Natural killer cell (primary cell): Measurements from ENCODE around the gene HOXC6. TPM values are rescaled to one million over a fixed set of nuclear protein-coding genes. Genes with fewer than 3 reads are reported as not detected.

Source experiments
- ATAC-seq, 3 donors: fragments of 150-1000 bp in 2 of 3; fragments of 200-7000 bp in 1 of 3; cut with Tn5 transposase; 1 replicate in 1 of 3; 2 replicates in 2 of 3; pipeline ENCODE4 v1.10.0; 2021; ENCODE audit warnings: mild to moderate bottlenecking in 2 of 3, moderate library complexity in 2 of 3
- DNase-seq, 2 donors: peaks; one replicate each; pipeline versions ENCODE4 v3.0.0 to v3.0.0-alpha.2; 2013 to 2021; ENCODE audit warnings: mixed read lengths in 1 of 2
- H3K27ac ChIP-seq: one replicate; pipeline ENCODE4 v1.5.1; 2013; ENCODE audit warnings: mild to moderate bottlenecking, low read length
- H3K27me3 ChIP-seq: one replicate; pipeline ENCODE4 v1.6.1; 2013; ENCODE audit warnings: low read length; ENCODE audit not compliant: control insufficient read depth, insufficient read depth
- H3K36me3 ChIP-seq: one replicate; pipeline ENCODE4 v1.6.1; 2013; ENCODE audit warnings: low read length; ENCODE audit not compliant: control insufficient read depth, insufficient read depth
- H3K4me1 ChIP-seq: one replicate; pipeline ENCODE4 v1.6.1; 2013; ENCODE audit warnings: low read length; ENCODE audit not compliant: control insufficient read depth, insufficient read depth
- H3K4me3 ChIP-seq: one replicate; pipeline ENCODE4 v1.5.1; 2013; ENCODE audit warnings: low read length
- H3K9me3 ChIP-seq: one replicate; pipeline ENCODE4 v1.6.1; 2013; ENCODE audit warnings: low read length; ENCODE audit not compliant: control insufficient read depth, insufficient read depth
- H3K27ac Mint-ChIP-seq, 2 donors: one replicate each; pipeline ENCODE4 v1.8.0; 2022; ENCODE audit warnings: mild to moderate bottlenecking in 2 of 2, mixed read lengths in 2 of 2, moderate library complexity in 1 of 2
- H3K27me3 Mint-ChIP-seq, 2 donors: one replicate each; pipeline ENCODE4 v1.8.0; 2022; ENCODE audit warnings: low read depth in 2 of 2, mixed read lengths in 2 of 2
- H3K36me3 Mint-ChIP-seq: one replicate; pipeline ENCODE4 v1.8.0; 2022; ENCODE audit warnings: mixed read lengths
- H3K4me1 Mint-ChIP-seq, 2 donors: one replicate each; pipeline ENCODE4 v1.8.0; 2022; ENCODE audit warnings: mixed read lengths in 2 of 2
- H3K4me3 Mint-ChIP-seq: one replicate; pipeline ENCODE4 v1.8.0; 2022; ENCODE audit warnings: mild to moderate bottlenecking, moderate library complexity, mixed read lengths
- H3K9me3 Mint-ChIP-seq, 2 donors: one replicate each; pipeline ENCODE4 v1.8.0; 2022; ENCODE audit warnings: mixed read lengths in 2 of 2
- CTCF ChIP-seq: fragments of 200-600 bp; IDR thresholded peaks from one replicate; pipeline ENCODE4 v1.8.0; 2022; ENCODE audit warnings: antibody characterized with exemption
- WGBS: methylation state at CpG from one replicate; pipeline ENCODE4 v1.1.7; 2013; ENCODE audit warnings: missing lambda C conversion rate; ENCODE audit not compliant: insufficient coverage; 5-methylcytosine and 5-hydroxymethylcytosine counted together
- intact Hi-C: fragments of 100-400 bp; cut with micrococcal nuclease; formaldehyde crosslinking; loops from one replicate; pipeline ENCODE4 v1.14.2; 2022
- total RNA-seq, 4 donors: library from RNA; stranded (reverse); fragments of 120-200 nt in 1 of 4; gene quantifications; one replicate each; pipeline versions ENCODE4 v1.2.3 to v1.2.4, GENCODE V29; 2013 to 2022

Gene HOXC6
- total RNA-seq, 3 donors from 2014 or later (not counting 1 experiment from before 2014, with no cell fraction given), result not detected

DNA sequence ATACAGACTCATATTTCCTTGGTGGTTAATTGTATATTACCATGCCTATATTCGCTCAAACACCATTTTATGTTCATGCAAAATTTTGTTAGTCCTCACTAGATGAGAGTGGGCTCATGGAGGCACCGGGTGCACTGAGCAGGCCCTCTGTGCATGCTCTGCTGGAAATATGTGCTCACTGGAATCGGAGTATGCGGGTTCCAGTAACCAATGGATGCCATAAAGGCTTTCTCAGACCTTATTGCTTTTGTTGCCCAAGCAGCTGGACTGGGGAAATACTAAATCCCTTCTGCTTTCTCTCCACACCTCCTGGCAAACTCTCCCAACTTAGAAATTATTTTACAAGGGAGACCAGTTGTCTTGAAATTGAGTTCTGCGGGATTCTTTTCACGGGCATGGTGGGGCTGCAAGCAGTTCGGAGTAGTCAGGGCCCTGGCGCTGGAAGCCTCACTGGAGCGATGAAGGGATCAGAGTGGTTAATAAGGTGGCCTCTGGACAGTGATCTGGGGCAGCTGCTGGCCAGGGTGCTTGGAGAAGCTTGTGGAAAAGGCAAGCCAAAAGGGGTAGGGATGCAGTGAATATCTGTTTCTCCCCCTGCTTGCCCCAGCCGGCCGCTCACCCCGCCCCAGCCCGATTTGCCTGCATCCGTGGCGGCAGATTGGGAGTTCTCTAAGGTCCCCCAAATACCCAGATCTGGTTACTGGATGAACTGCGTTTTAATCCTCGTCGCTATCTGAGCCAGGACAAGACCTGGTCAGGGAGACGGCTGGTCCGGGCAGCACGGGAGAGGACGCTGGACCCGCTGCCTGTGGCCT is 7.4 kb upstream of the HOXC6 start:
- Histone ChIP-seq H3K27ac (no peak overlapping the region), H3K36me3 (no peaks in the 10 kb centered on the region), H3K4me1 (peaks cover 26% of the 10 kb centered on the region), H3K27me3 (peaks cover 48% of the 10 kb centered on the region), H3K4me3 (no peak overlapping the region), H3K9me3 (no peaks in the 10 kb centered on the region)
- Mint-ChIP-seq H3K36me3 (no peaks in the 10 kb centered on the region), H3K27me3 (peaks cover 46 to 53% of the 10 kb centered on the region in 2 donors), H3K4me3 (no peak overlapping the region), H3K4me1 (peaks cover 14 to 23% of the 10 kb centered on the region in 2 donors), H3K9me3 (no peaks in the 10 kb centered on the region), H3K27ac (no peak overlapping the region)
- intact Hi-C loops, result no loop called here
- TF ChIP-seq CTCF, result no peak
- 71% methylated on average over 23 of the region's 23 CpGs for WGBS
- ATAC-seq, result no peak
- DNase-seq, result no peak

- intact Hi-C loops, result no loop called here
- Mint-ChIP-seq H3K4me3 (no peak overlapping the region), H3K9me3 (no peaks in the 10 kb centered on the region), H3K4me1 (peaks cover 14 to 23% of the 10 kb centered on the region in 2 donors), H3K27ac (no peak overlapping the region), H3K36me3 (no peaks in the 10 kb centered on the region), H3K27me3 (peaks cover 53 to 55% of the 10 kb centered on the region in 2 donors)
- Histone ChIP-seq H3K27me3 (peaks cover 48% of the 10 kb centered on the region), H3K9me3 (no peaks in the 10 kb centered on the region), H3K4me1 (peaks cover 26% of the 10 kb centered on the region), H3K27ac (no peak overlapping the region), H3K36me3 (no peaks in the 10 kb centered on the region), H3K4me3 (no peak overlapping the region)
- DNase-seq (no peak), ATAC-seq (no peak)
- 51% methylated on average over 12 of the region's 16 CpGs for WGBS
- no peak for TF ChIP-seq CTCF
These were observed 6.7 kb upstream of the HOXC6 start for GRCh38 chr12:54021432-54022013.

DNA sequence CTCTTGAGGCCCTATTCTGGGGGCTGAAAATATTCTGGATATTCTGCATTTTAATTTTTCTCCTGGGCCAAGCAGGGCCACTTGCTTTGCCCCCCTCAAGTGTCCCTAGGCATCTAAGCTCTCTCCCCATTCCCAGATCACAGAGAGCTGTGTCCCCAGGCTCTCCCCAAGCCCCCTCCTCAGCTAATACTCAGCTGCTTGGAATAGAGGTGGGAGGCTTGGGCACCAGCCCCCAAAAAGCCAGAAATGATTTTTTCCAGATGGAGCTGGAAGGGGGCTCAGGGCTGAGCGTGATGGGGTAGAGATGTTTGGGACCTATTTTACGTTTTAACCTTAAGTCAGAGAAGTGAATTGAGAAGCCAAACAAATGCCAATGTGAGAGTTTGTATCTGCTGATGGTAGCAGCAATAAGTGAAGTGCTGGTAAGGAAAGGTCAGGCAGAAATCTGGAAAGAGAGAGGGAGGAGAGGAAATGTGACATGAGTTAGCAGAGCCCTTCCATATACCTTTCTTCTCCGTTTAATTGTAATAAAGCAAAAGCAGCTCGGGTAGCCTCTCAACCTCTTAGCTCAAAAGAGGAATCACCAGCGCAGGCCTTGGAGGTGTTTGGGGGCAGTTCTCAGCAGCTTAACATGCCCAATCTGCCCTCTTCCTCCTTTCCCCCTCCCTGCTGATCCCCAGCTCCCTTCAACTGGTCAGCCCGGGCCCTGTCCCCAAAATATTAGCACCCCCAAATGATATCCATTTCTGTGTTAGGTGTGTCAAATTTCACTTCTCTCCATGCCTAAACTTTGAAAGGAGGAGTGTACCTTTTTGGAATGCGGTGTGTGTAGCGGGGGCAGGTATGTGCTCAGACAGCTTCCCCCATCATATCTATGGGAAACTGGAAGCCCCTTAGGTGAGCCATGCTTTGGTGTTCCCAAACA is 5.0 kb upstream of the HOXC6 start:
- H3K4me3 ChIP-seq, result no peak overlapping the region
- no peaks in the 10 kb centered on the region for H3K9me3 ChIP-seq
- Mint-ChIP-seq H3K27ac (no peak overlapping the region), H3K36me3 (no peaks in the 10 kb centered on the region), H3K9me3 (no peaks in the 10 kb centered on the region), H3K4me3 (no peak overlapping the region), H3K4me1 (peaks cover 5 to 13% of the 10 kb centered on the region in 2 donors), H3K27me3 (peaks cover 62 to 70% of the 10 kb centered on the region in 2 donors)
- intact Hi-C loops, result no loop called here
- no peaks in the 10 kb centered on the region for H3K36me3 ChIP-seq
- no peak overlapping the region for H3K27ac ChIP-seq
- WGBS, result 49% methylated on average over 7 of the region's 8 CpGs
- peaks cover 56% of the 10 kb centered on the region for H3K27me3 ChIP-seq
- DNase-seq (no peak), ATAC-seq (no peak)
- TF ChIP-seq CTCF, result no peak
- peaks cover 13% of the 10 kb centered on the region for H3K4me1 ChIP-seq
